C4-2B (cell line): Measurements from ENCODE around the gene TENM4.

Experiments
- ZFX ChIP-seq: fragments of 450-650 bp; IDR thresholded peaks from 2 replicates; pipeline ENCODE4 v1.6.1; 2017
- TF ChIP-seq, protein P1 (sequence below): fragments of 450-650 bp; conservative IDR thresholded peaks from 2 replicates; pipeline ENCODE4 v1.5.1; 2017; ENCODE audit warnings: mild to moderate bottlenecking

DNA sequence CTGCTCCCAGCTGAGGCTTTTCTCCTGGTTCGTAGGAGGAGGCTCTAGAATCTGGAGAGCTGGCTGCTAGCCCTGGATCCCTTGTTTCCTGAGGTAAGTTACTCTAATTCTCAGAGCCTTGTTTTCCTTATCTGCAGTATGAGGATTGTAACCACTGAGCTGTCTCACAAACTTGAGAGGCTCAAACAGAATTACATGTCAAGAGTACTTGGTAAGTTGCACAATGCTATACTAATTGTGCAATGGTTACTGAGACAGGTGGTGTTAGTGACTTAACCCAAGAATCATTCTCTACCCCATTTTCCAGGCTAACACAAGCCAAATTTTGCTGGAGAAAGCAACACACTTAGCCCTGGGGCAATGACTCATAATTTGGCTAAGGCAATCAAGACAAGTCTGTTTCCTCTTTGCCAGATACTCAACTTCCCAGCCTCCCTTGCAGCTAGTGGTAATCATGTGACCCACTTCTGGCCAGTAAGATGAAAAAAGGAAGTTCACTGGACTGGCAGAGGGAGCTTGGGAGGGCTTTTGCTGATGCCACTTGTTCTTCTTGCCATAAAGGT is 348.0 kb downstream of the TENM4 start:
- TF ChIP-seq, protein P1, sequence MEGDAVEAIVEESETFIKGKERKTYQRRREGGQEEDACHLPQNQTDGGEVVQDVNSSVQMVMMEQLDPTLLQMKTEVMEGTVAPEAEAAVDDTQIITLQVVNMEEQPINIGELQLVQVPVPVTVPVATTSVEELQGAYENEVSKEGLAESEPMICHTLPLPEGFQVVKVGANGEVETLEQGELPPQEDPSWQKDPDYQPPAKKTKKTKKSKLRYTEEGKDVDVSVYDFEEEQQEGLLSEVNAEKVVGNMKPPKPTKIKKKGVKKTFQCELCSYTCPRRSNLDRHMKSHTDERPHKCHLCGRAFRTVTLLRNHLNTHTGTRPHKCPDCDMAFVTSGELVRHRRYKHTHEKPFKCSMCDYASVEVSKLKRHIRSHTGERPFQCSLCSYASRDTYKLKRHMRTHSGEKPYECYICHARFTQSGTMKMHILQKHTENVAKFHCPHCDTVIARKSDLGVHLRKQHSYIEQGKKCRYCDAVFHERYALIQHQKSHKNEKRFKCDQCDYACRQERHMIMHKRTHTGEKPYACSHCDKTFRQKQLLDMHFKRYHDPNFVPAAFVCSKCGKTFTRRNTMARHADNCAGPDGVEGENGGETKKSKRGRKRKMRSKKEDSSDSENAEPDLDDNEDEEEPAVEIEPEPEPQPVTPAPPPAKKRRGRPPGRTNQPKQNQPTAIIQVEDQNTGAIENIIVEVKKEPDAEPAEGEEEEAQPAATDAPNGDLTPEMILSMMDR, result no peak
- TF ChIP-seq ZFX, result no peak
